Activated T-helper 2 cell treated with anti-CD3 and anti-CD28 coated beads, Interferon-gamma antibody, Interleukin-2, Interleukin-4, amounts not matched to agents 10 μg/mL and 5 μg/mL and 100 μg/mL, durations not matched to agents 14 hours and 24 hours and 36 hours (primary cell): Measurements from ENCODE around the gene PKIB. TPM values are rescaled to one million over a fixed set of nuclear protein-coding genes. Genes with fewer than 3 reads are reported as not detected.
"Not testable (repeated sequence)": the region's sequence is repeated elsewhere in the genome, so short reads cannot be mapped to it uniquely, and the experiment has no call there.

Experiments
- DNase-seq: peaks from one replicate; pipeline ENCODE4 v3.0.0; 2021; ENCODE audit warnings: low spot score
- H3K27ac Mint-ChIP-seq: one replicate; pipeline ENCODE4 v1.8.0; 2021; ENCODE audit warnings: mixed read lengths
- H3K27me3 Mint-ChIP-seq: one replicate; pipeline ENCODE4 v1.8.0; 2021; ENCODE audit warnings: low read depth, mixed read lengths
- H3K36me3 Mint-ChIP-seq: one replicate; pipeline ENCODE4 v1.8.0; 2021; ENCODE audit warnings: low read depth, mixed read lengths
- H3K4me1 Mint-ChIP-seq: one replicate; pipeline ENCODE4 v1.8.0; 2021; ENCODE audit warnings: low read depth, mixed read lengths
- H3K4me3 Mint-ChIP-seq: one replicate; pipeline ENCODE4 v1.8.0; 2021; ENCODE audit warnings: low read depth, mild to moderate bottlenecking, moderate library complexity, mixed read lengths
- H3K9me3 Mint-ChIP-seq: one replicate; pipeline ENCODE4 v1.8.0; 2021; ENCODE audit warnings: mixed read lengths
- intact Hi-C: fragments of 100-400 bp; cut with micrococcal nuclease; formaldehyde crosslinking; loops from one replicate; pipeline ENCODE4 v1.15.1; 2023
- total RNA-seq: library from RNA; stranded (reverse); gene quantifications from 2 replicates; pipeline ENCODE4 v1.2.3, GENCODE V29; 2022

The PKIB gene
- total RNA-seq, 1 donor from 2014 or later = 0.52 TPM

DNA sequence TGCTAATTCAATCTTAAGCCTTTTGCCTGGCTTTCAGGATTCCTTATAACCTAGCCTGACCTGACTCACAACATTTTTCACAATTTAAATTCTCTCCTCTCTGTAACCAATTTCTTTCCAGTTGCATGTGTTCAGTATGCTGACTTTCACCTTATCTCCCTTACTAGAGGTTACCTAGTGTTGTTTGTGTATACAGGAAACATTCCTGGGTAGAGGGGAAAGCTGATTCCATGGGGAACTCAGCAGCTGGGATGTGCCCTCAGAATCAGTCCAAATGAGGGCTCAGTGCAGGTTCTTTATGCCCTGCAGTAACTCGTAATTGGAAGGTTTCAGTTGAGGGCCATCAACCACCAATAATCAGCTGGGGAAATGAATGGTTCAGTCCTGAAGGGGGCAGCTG, 18.5 kb downstream of the PKIB start:
- Mint-ChIP-seq H3K4me1 (no peaks in the 10 kb centered on the region), H3K9me3 (no peaks in the 10 kb centered on the region), H3K27me3 (peaks cover 7% of the 10 kb centered on the region), H3K27ac (no peak overlapping the region), H3K36me3 (no peaks in the 10 kb centered on the region), H3K4me3 (no peak overlapping the region)
- DNase-seq = no peak
- intact Hi-C loops = no loop called here

DNA sequence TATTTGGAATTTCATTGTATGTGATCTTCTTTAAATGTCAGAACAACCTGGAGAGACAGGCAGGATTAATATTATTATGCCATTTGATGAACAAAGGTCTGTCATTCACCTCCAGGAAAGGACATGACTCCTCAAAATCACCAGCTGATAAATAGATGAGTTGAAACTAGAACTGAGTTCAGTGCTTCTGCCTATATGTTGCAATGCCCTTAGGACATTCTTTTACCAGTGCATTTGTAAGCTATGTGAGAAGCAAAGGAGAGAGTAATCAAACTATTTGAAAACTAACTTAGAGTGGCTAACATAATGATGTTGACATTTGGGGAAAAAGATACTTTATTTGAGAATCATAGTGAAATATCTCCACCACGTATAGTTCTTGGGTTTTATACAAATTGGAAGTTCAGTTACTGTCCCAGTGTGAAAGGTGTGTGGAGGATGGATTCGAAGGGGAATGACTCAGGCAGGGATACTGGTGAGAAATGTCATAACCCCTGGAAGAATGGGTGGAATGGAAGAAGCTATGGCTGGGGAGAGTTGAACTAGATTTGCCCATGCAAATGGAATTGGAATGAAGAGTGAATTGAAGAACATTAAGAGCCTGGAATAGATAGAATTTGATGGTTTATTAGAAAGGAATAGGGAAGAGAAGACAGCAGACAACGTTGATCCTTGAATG, 21.5 kb downstream of the PKIB start:
- H3K9me3 Mint-ChIP-seq = no peaks in the 10 kb centered on the region
- no peak overlapping the region for H3K4me3 Mint-ChIP-seq
- peaks cover 6% of the 10 kb centered on the region for H3K27me3 Mint-ChIP-seq
- intact Hi-C loops = no loop called here
- no peak overlapping the region for H3K27ac Mint-ChIP-seq
- H3K4me1 Mint-ChIP-seq = no peaks in the 10 kb centered on the region
- DNase-seq = no peak
- no peaks in the 10 kb centered on the region for H3K36me3 Mint-ChIP-seq

DNA sequence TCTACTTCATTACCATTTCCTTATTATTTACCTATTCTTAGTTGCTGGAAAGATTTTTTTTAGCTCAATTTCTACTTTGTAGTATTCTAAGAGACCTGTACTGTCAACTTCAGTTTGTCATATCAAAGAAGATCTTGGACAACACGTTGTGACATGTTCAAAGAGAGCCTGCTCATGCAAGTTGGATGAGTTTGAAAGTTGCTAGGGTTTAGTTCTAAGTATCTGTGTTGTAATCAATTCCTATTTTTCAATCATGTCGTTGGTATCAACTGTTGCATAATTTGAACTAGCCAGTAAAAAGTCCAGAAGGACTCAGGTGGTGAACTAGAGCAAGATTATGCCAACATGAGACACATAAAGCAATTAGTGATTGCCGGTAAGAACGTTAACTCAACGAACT, 30.2 kb downstream of the PKIB start:
- no peak for DNase-seq
- Mint-ChIP-seq H3K27ac (no peak overlapping the region), H3K9me3 (no peaks in the 10 kb centered on the region), H3K27me3 (no peaks in the 10 kb centered on the region), H3K4me3 (no peak overlapping the region), H3K4me1 (no peaks in the 10 kb centered on the region), H3K36me3 (no peaks in the 10 kb centered on the region)
- intact Hi-C loops = no loop called here

DNA sequence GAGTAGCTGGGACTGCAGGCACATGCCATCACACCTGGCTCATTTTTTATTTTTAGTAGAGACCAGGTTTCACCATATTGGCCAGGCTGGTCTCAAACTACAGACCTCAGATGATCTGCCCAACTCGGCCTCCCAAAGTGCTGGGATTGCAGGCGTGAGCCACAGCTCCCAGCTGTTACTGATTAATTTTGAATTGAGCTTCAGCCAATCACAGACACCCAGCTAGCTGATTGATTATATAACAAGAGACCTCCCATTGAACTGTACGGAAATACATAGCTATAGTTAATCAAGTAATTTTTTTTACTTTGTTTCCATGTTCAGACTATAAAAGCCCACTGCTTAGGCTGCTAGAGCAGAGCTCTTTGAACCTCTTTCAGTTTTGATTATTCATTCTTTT, 31.6 kb downstream of the PKIB start:
- no peaks in the 10 kb centered on the region for H3K36me3 Mint-ChIP-seq
- no peaks in the 10 kb centered on the region for H3K9me3 Mint-ChIP-seq
- H3K27ac Mint-ChIP-seq = no peak overlapping the region
- H3K27me3 Mint-ChIP-seq = no peaks in the 10 kb centered on the region
- intact Hi-C loops = no loop called here
- H3K4me1 Mint-ChIP-seq = no peaks in the 10 kb centered on the region
- H3K4me3 Mint-ChIP-seq = no peak overlapping the region
- no peak for DNase-seq

DNA sequence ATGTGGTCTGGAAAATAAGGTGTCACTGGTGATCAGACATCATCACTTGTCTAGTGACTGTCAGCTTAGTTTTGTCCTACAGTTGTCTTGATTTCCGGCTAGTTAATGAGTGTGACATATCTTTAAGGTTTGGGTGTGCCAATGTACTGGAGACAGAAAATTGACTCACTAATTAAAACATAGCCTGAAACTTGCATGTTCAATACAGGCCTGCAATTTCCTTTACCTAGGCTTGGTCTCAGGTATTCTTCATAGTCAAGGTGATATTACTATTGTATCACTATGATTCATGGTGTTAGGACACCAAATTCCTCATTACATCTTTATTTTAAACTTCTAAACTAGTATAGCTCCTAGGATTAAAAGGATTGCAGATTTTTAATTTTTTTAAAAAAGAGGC, 32.4 kb downstream of the PKIB start:
- intact Hi-C loops, H3K36me3 Mint-ChIP-seq, H3K4me1 Mint-ChIP-seq, H3K27me3 Mint-ChIP-seq, DNase-seq, H3K27ac Mint-ChIP-seq, H3K4me3 Mint-ChIP-seq, H3K9me3 Mint-ChIP-seq: not testable (repeated sequence)

DNA sequence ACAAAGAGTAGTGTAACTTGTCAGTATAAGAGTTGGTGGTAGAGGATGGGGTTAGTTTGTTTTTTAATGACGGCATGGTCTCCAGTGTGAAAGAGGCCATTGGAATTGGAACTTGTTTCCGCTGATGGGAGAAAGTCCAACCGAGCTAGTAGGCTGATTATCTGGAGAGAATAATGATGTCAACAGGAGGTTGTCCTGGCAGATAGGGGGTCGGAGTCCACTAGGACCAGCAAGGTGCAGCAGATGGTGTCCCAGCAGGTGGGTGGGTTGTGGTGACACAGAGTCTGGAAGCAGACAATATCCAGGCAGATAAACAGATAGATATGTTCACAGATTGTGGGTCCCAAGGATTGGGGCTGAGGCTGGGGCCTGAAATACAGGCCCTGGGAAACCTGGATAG, 35.1 kb downstream of the PKIB start:
- Mint-ChIP-seq H3K27me3 (no peaks in the 10 kb centered on the region), H3K4me1 (no peaks in the 10 kb centered on the region), H3K9me3 (no peaks in the 10 kb centered on the region), H3K4me3 (no peak overlapping the region), H3K27ac (no peak overlapping the region), H3K36me3 (no peaks in the 10 kb centered on the region)
- intact Hi-C loops = no loop called here
- no peak for DNase-seq

DNA sequence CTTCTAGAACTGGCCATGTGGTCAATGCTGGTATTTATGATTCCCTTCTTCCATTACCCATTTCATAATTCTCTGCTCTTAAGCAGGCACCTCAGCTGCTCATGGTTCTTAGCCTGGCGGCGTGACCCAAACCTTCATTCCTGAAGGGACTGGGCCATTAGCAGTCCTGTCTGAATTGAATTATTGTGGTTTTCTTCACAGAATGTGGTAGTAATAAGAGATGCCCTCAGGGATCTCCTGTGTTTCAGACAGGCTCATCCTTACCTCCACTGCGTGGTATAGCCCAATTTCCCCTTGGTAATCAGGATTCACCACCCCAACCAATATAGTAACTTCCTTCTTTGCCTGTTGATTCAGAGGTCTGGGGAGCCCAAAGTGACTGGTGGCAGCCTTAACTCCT, 37.6 kb downstream of the PKIB start:
- H3K9me3 Mint-ChIP-seq = no peaks in the 10 kb centered on the region
- intact Hi-C loops = no loop called here
- no peaks in the 10 kb centered on the region for H3K36me3 Mint-ChIP-seq
- H3K4me3 Mint-ChIP-seq = no peak overlapping the region
- DNase-seq = no peak
- H3K4me1 Mint-ChIP-seq = no peaks in the 10 kb centered on the region
- no peak overlapping the region for H3K27ac Mint-ChIP-seq
- no peaks in the 10 kb centered on the region for H3K27me3 Mint-ChIP-seq

DNA sequence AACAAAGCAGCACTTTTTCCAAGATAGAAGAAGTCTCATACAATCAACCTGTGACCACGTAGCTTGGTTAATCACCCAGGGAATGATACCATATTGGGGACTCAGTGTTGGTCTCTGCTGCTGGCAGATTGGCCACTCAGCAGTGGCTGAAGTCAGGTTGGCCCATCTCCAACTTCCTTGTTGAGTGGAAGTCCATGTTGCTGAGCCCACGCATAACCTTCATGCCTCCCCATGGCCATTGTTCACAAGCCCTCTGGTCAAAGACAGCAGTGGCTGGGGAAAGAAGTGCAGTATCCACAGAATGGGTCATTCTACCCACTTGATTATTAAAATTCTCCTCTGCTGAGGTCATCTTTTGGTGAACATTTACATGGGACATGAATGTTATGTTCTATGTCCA, 38.5 kb downstream of the PKIB start:
- H3K4me3 Mint-ChIP-seq = no peak overlapping the region
- no peaks in the 10 kb centered on the region for H3K27me3 Mint-ChIP-seq
- H3K9me3 Mint-ChIP-seq = no peaks in the 10 kb centered on the region
- intact Hi-C loops = no loop called here
- no peaks in the 10 kb centered on the region for H3K36me3 Mint-ChIP-seq
- H3K27ac Mint-ChIP-seq = no peak overlapping the region
- no peaks in the 10 kb centered on the region for H3K4me1 Mint-ChIP-seq
- DNase-seq = no peak

DNA sequence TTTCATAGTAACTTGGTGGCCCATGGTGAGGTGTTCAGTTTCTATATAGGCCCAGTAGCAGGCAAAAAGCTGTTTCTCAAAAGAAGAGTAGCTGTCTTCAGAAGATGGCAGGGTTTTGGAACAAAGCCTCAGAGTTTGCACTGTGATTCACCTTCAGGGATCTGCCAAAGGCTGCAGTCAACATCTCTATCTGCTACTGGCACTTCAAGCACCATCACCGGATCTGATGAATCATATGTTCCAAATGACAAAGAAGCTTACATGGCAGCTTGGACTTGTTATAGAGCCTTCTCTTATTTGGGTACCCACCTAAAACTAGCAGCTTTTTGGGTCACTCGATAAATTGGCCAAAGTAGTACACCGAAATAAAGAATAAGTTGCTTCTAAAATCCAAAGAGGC, 39.5 kb downstream of the PKIB start:
- Mint-ChIP-seq H3K36me3 (no peaks in the 10 kb centered on the region), H3K9me3 (no peaks in the 10 kb centered on the region), H3K27ac (no peak overlapping the region), H3K4me3 (no peak overlapping the region), H3K4me1 (no peaks in the 10 kb centered on the region), H3K27me3 (no peaks in the 10 kb centered on the region)
- intact Hi-C loops = no loop called here
- DNase-seq = no peak

DNA sequence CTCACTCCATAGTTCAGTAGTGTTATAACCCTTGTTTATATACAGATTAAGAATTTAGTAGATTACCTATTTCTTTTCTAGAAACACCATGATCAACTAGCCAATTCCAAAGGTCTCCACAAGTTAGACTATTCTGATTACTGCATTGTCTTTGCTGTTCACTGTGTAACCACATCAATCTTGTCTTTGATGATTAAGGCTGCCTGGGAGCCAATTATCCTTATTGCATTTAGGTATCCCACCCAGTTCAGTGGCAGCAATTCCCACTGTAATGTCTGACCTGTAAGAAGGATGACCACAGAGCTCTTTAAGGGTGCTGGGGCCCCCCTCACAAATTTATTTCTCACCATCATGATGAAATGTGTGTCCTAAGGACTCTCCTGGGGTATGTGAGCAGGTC, 40.2 kb downstream of the PKIB start:
- no peaks in the 10 kb centered on the region for H3K36me3 Mint-ChIP-seq
- H3K27me3 Mint-ChIP-seq = no peaks in the 10 kb centered on the region
- intact Hi-C loops = no loop called here
- no peak for DNase-seq
- no peaks in the 10 kb centered on the region for H3K9me3 Mint-ChIP-seq
- H3K4me1 Mint-ChIP-seq = no peaks in the 10 kb centered on the region
- H3K4me3 Mint-ChIP-seq = no peak overlapping the region
- no peak overlapping the region for H3K27ac Mint-ChIP-seq

DNA sequence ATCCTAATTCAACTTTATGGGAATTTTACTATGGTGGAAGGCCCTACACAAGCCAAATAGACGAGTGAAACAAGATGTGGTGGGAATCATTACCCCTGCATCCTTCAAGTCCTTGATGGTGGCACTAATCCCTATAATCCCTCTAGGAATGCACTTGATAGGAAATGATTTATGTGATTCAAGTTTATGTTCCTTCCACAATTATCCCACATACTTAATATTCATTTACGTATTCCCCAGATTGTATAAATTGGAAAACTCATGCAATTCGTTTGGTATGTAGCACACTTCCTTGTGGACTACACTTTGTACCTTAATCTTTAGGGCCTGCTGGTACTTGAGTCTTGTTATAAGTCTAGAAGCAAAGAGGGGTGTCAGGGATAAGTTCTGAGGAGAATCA, 40.8 kb downstream of the PKIB start:
- Mint-ChIP-seq H3K4me3 (no peak overlapping the region), H3K27ac (no peak overlapping the region), H3K36me3 (no peaks in the 10 kb centered on the region), H3K9me3 (no peaks in the 10 kb centered on the region), H3K4me1 (no peaks in the 10 kb centered on the region), H3K27me3 (no peaks in the 10 kb centered on the region)
- no peak for DNase-seq
- intact Hi-C loops = no loop called here

DNA sequence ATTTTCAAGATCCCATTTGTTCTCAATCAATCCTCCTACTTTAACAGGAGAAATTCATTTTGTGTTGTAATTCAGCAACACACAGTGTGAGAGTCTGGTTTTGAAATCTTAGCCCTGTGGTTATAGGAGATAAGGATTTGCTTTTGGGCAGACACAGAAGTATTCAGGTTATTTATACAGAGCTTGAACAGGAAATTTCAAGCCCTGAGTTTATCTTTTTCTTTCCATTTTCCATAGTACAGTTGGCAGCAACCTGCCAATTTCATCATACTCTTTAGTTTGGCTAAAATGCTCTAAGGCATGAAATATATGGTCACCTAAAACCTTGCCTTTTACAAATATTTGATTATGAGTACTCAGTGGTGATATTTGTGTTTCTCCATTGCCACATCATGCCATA, 41.4 kb downstream of the PKIB start:
- no peaks in the 10 kb centered on the region for H3K27me3 Mint-ChIP-seq
- DNase-seq = no peak
- H3K9me3 Mint-ChIP-seq = no peaks in the 10 kb centered on the region
- intact Hi-C loops = no loop called here
- H3K4me1 Mint-ChIP-seq = no peaks in the 10 kb centered on the region
- H3K4me3 Mint-ChIP-seq = no peak overlapping the region
- no peaks in the 10 kb centered on the region for H3K36me3 Mint-ChIP-seq
- no peak overlapping the region for H3K27ac Mint-ChIP-seq

DNA sequence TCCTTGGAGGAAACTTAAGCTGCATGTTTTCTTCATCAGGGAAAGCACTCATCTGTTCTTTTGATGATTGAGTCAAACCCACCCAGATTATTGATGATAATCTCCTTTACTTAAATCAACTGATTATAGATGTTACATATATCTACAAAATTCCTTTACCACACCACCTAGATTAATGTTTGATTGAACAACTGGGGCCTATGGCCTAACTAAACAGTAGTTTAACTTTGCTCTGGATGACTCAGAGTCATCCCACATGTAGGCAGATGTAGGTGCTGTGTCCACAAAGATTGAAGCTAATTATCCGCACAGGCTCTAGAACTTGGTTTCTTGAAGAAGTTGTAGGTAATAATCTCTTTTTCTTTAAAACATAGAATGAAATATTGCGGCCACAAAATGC, 42.2 kb downstream of the PKIB start:
- Mint-ChIP-seq H3K27ac (no peak overlapping the region), H3K36me3 (no peaks in the 10 kb centered on the region), H3K9me3 (no peaks in the 10 kb centered on the region), H3K27me3 (no peaks in the 10 kb centered on the region), H3K4me1 (no peaks in the 10 kb centered on the region), H3K4me3 (no peak overlapping the region)
- DNase-seq = no peak
- intact Hi-C loops = no loop called here

DNA sequence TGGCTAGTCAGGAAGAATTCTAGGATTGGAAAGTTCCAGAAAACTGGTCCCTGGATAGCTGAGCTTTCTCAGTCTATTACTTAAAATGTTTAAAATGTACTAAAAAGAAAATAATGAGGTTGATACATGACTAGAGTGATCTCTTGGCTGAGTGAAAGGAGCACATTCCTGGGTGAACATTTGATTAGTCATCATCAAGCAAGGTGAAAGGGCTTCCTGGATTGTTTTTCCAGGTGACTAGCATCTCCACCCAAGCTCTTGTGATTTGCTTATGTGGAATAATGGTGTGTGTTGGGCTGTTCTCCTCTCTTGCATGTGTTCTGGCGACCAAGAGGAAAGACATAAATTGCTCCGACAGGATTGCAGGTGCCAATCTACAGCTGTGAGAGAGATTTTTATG, 42.9 kb downstream of the PKIB start:
- Mint-ChIP-seq H3K27me3 (no peaks in the 10 kb centered on the region), H3K4me1 (no peaks in the 10 kb centered on the region), H3K36me3 (no peaks in the 10 kb centered on the region), H3K27ac (no peak overlapping the region), H3K9me3 (no peaks in the 10 kb centered on the region), H3K4me3 (no peak overlapping the region)
- intact Hi-C loops = no loop called here
- DNase-seq = no peak
